ENCODE data around the gene MTHFSD. TPM values are rescaled to one million over a fixed set of nuclear protein-coding genes. Genes with fewer than 3 reads are reported as not detected.

MTHFSD gene
- total RNA-seq, 4 donors from 2014 or later, result 9.0 to 23.2 (median 16.1) TPM

GRCh38 chr16:86565644-86566511, 10.8 kb upstream of the MTHFSD start:
- no peak for TF ChIP-seq CTCF (IDR thresholded peaks at IDR 0.05; ENCODE audit: low read depth)

DNA sequence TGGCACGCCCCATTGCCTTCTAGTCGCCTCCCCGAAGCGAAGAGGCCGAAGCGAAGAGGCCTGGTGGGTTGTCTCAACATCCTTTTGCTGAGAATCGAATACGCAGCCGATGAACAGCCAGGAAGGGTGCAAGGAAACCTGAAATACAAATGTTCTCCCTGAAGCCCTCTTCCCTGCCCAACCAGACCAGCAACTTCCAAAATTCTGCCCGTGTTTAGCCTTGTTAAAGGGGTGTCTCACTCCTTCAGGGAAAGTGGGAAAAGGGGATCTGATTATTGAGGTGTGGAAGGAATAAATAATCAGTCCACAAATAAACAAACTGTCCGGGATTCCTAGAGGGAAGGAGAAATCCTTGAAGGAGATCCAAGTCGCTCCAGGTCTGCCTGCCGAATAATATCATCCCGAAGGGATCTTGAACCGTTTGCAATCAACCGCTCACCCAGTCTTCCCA, 10.2 kb upstream of the MTHFSD start:
- TF ChIP-seq CTCF (IDR thresholded peaks at IDR 0.05; ENCODE audit: low read depth), result no peak

- TF ChIP-seq CTCF (IDR thresholded peaks at IDR 0.05; ENCODE audit: low read depth), result no peak
Observed at GRCh38 chr16:86563469-86564345, 8.7 kb upstream of the MTHFSD start.

DNA sequence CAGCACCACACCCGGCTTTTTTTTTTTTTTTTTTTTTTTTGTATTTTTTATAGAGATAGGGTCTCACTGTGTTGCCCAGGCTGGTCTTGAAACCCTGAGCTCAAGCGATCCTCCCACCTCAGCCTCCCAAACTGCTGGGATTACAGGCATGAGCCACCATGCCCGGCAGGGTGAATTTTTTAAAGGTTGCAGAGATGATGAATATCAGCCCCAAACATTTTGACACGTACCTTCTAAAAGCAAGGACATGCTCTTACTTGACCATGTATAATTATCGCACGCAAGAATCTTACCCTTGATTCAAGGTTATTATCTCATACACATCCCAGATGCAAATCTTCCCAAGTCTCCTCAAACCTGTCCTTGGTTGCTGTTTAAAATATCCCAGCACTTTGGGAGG, 7.3 kb upstream of the MTHFSD start:
- no peak for TF ChIP-seq CTCF (IDR thresholded peaks at IDR 0.05; ENCODE audit: low read depth)

DNA sequence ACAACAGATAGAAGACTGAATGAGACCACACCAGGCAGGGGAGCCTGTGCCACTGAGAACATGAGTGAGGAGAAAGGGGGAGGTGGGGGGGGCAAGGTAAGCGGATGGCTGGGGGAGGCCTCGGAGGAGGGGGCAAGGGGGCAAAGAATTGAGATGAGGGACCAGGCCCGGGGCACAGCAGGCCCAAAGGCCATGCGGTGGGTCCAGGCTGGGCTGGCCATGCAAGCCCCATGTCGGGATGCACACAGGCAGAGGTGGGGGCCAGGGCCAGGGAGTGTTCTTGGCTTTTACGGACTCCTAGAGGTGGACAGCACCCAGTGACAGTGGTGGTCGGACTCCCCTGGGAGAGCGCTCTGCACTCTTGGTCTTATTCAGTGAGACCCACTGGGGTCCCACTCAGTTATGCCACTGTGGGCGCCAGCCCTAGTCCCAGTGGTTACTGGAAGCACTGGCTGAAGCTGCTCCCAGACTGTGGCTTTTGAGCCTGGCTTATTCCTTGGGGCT, 4.8 kb upstream of the MTHFSD start:
- TF ChIP-seq CTCF (IDR thresholded peaks at IDR 0.05; ENCODE audit: low read depth), result no peak

DNA sequence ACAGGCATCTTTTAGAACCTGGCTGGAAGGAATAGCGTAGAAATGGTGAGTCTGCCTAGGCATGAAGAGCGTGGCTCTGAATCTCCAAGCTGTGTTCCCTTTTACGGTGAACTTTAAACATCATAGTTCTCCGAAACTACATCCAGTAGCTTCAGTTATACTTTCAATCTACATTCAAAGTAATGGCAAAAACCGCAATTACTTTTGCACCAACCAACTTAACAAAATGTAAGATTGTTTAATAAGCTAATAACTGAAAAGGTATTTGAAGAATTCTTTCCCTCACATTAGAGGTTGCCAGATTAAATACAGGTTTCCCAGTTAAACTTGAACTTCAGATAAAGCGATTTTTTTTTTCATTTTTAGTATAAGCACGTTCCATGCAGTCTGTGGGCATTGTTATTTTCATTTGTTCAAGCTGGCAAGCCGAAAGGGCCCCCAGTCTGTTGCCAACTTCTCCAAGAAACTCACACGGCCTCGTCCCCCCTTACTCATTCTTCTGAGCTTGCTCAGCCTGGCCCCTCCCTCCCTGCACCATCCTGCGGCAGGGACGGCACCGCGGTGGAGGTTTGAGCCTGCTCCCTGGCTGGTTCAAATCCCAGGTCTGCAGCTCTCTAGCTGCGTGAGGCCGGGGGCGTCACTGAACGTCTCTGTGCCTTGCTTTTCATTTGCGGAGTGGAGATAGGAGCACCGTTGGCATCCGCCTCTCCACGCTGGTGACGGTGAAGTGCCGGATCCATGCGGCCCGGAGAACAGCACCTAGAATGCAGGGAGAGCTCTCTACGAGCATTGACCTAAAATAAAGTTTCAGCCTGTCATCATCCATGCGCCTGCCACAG, 3.5 kb upstream of the MTHFSD start:
- no peak for TF ChIP-seq CTCF (IDR thresholded peaks at IDR 0.05; ENCODE audit: low read depth)

Data from subcutaneous adipose tissue (tissue), 4 donors.